Measurements from ENCODE around the gene RPL27. TPM values are rescaled to one million over a fixed set of nuclear protein-coding genes. Genes with fewer than 3 reads are reported as not detected.
A peak's percentile ranks its signal among the peaks of the same experiment; 100 is the strongest.

The RPL27 gene
- total and polyA plus RNA-seq, 2 of the 8 experiments (the other 6 are each of a cell fraction or from before 2014, with no cell fraction given) = 1,415 to 3,779 TPM

DNA sequence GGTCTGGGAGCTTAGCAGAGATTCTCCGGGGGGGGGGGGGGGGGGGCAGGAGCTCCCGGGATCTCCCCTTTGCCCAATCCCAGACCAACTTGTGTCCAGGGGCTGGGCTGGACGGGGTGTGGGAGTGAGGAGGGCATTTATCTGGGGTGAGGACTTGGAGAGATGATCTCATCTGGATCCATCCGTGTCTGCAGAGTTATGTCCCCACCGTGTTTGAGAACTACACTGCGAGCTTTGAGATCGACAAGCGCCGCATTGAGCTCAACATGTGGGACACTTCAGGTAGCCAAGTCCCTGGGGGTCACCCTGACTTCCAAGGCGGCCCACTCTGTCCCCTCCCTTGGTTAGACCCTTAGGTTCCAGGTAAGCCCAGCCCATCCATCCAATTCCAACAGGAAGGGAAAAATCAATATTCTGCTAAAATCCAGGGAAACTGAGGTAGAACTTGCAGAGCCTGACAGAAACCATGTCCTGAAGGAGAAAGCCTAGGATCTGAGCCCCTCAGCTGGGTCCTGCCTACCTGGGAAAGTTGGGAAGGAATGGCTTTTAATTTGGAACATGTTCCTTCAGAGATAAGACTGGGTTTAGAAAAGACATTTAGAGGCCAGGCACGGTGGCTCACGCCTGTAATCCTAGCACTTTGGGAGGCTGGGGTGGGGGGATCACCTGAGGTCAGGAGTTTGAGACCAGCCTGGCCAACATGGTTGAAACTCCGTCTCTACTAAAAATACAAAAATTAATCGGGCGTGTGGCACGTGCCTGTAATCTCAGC lies 27.7 kb downstream of the RPL27 start:
- Histone ChIP-seq H3K79me2 (ENCODE audit: control insufficient read depth in 1 of 2, insufficient read depth in 2 of 2, low read length in 2 of 2) (peaks cover 0 to 10% of the 10 kb centered on the region in 2 experiments; a peak in 2 of 4 replicates), H2BK15ac (ENCODE audit: low read length) (no peak overlapping the region), H3K14ac (ENCODE audit: insufficient read length) (no peak overlapping the region), H4K5ac (ENCODE audit: insufficient read length, low read depth, low read length) (no peak overlapping the region), H3K4me2 (ENCODE audit: insufficient read depth in 1 of 2, low read depth in 2 of 2, low read length in 2 of 2) (peak overlapping the region; percentile 64 to 92), H3K23me2 (ENCODE audit: low read depth, low read length) (peaks cover 10% of the 10 kb centered on the region; the same call in 1 of the 2 replicates), H2BK120ac (replicated peaks; ENCODE audit: low read depth, low read length) (no peak overlapping the region), H3K4me3 (ENCODE audit: extremely low read depth in 1 of 4, insufficient read depth in 2 of 4, low read depth in 3 of 4, low read length in 4 of 4) (peak overlapping the region; percentile 58 to 79 (median 66)), H3K56ac (replicated peaks; ENCODE audit: insufficient read length, low read depth, low read length) (no peak overlapping the region), H3K4me1 (replicated peaks in 1 of 4; ENCODE audit: control insufficient read depth in 3 of 4, insufficient read depth in 4 of 4, low read length in 3 of 4) (peaks cover 13 to 22% (median 15%) of the 10 kb centered on the region in 4 experiments), H3K23ac (ENCODE audit: insufficient read length) (no peak overlapping the region), H3K9me3 (ENCODE audit: insufficient read depth in 2 of 2, low read depth in 1 of 2, low read length in 1 of 2) (no peaks in the 10 kb centered on the region), H3K9ac (replicated peaks in 1 of 4; ENCODE audit: extremely low read depth in 1 of 4, low read depth in 3 of 4, low read length in 3 of 4) (peak overlapping the region in 1 of 4 experiments; percentile 38; a peak in 1 of 7 replicates), H3K27ac (ENCODE audit: low read depth, low read length) (no peak overlapping the region), H2AFZ (ENCODE audit: low read length) (no peak overlapping the region), H2BK20ac (ENCODE audit: low read length) (no peak overlapping the region), H3K79me1 (ENCODE audit: low read depth, low read length) (no peaks in the 10 kb centered on the region; the same call in 1 of the 2 replicates), H4K91ac (replicated peaks; ENCODE audit: insufficient read length, low read length) (peak overlapping the region; percentile 33), H2AK5ac (ENCODE audit: low read depth, low read length) (no peak overlapping the region), H3K4ac (replicated peaks; ENCODE audit: insufficient read length, low read depth, low read length) (no peak overlapping the region), H3K27me3 (replicated peaks in 1 of 4; ENCODE audit: control insufficient read depth in 3 of 4, extremely low read depth in 1 of 4, insufficient read depth in 3 of 4, low read length in 3 of 4) (no peaks in the 10 kb centered on the region), H4K8ac (ENCODE audit: extremely low read depth, insufficient read depth, low read length) (no peak overlapping the region), H3K18ac (ENCODE audit: extremely low read depth, low read length) (peak overlapping the region; percentile 90; the same call in 1 of the 2 replicates), H3K36me3 (ENCODE audit: control insufficient read depth in 2 of 4, insufficient read depth in 4 of 4, low read length in 3 of 4) (peaks cover 0 to 22% (median 4%) of the 10 kb centered on the region in 4 experiments; a peak in 2 of 8 replicates), H4K20me1 (replicated peaks in 1 of 2; ENCODE audit: control insufficient read depth in 1 of 2, insufficient read depth in 2 of 2, low read length in 2 of 2) (no peaks in the 10 kb centered on the region), H2BK5ac (ENCODE audit: low read depth, low read length) (no peak overlapping the region), H2BK12ac (ENCODE audit: low read depth, low read length) (no peak overlapping the region)
- POLR2A ChIA-PET (ENCODE audit: partially characterized antibody) = interaction anchor here (0.7 to 10.8 kb wide), 5 partner anchors 9 to 290 kb away, joined by 3 to 61 read pairs (median 4); no protein-coding TSS in a partner anchor
- 74% methylated on average over 13 of the region's 16 CpGs; no CpG with 5 or more reads in 1 of the 2 experiments for WGBS, 2 experiments (ENCODE audit: extremely low coverage in 1 of 2, insufficient coverage in 1 of 2, insufficient read length in 1 of 2, insufficient replicate concordance in 2 of 2, low coverage in 1 of 2, low lambda C conversion rate in 2 of 2, missing lambda C conversion rate in 1 of 2)
- FAIRE-seq = no peak
- CTCF ChIA-PET (ENCODE audit: partially characterized antibody) = interaction anchor here (0.6 to 1.3 kb wide), 3 partner anchors 17 to 389 kb away, joined by 3 to 4 read pairs (median 3); no protein-coding TSS in a partner anchor
- no peak for DNase-seq (ENCODE audit: low read depth in 1 of 2, low spot score in 2 of 2)
- TF ChIP-seq CBX8 (IDR thresholded peaks at IDR 0.05; ENCODE audit: borderline replicate concordance, low read depth, low read length) (no peak), ZNF274 (IDR thresholded peaks at IDR 0.05; ENCODE audit: borderline replicate concordance, extremely low read depth, low read length) (no peak), SP2 (IDR thresholded peaks at IDR 0.05; ENCODE audit: low read length) (no peak), TCF12 (IDR thresholded peaks at IDR 0.05; ENCODE audit: low read depth, low read length) (no peak), SRF (IDR thresholded peaks at IDR 0.05; ENCODE audit: low read depth, low read length) (no peak)

Measured in H1 (cell line).